ENCODE results near the gene LRRTM2.
"Not testable (repeated sequence)": the region's sequence is repeated elsewhere in the genome, so short reads cannot be mapped to it uniquely, and the experiment has no call there.

Gene LRRTM2

GRCh38 chr5:138874771-138875551, at the start of gene LRRTM2:
LRRTM2 (minus strand) TSS chr5:138875335; CDS start chr5:138874911, 424 bp downstream.
- H3K4me2 ChIP-seq (ENCODE audit: low read length) = no peak within 1 kb of the TSS
- no peak within 1 kb of the TSS for H3K4me3 ChIP-seq (ENCODE audit: low read depth, low read length, poor library complexity, severe bottlenecking)

GRCh38 chr5:138922494-138922893, 47.4 kb upstream of the LRRTM2 start:
- Histone ChIP-seq H3K27ac (ENCODE audit: low read depth, low read length, poor library complexity, severe bottlenecking) (no peak overlapping the region), H3K36me3 (ENCODE audit: insufficient read depth, low read length) (no peaks in the 10 kb centered on the region), H3K4me3 (ENCODE audit: low read depth, low read length, poor library complexity, severe bottlenecking) (no peak overlapping the region), H3K4me2 (ENCODE audit: low read length) (no peak overlapping the region), H4K20me1 (ENCODE audit: insufficient read depth, low read length) (no peaks in the 10 kb centered on the region), H3K79me2 (ENCODE audit: insufficient read depth, low read length) (no peaks in the 10 kb centered on the region), H3F3A (ENCODE audit: insufficient read depth, low read length) (no peaks in the 10 kb centered on the region), H3K9me3 (ENCODE audit: low read length) (no peaks in the 10 kb centered on the region), H3K9me2 (ENCODE audit: low read depth, low read length) (no peaks in the 10 kb centered on the region), H3K9ac (ENCODE audit: low read length) (no peak overlapping the region), H2AFZ (ENCODE audit: low read length) (no peak overlapping the region), H3K4me1 (ENCODE audit: insufficient read depth, low read length, severe bottlenecking) (no peaks in the 10 kb centered on the region), H3K27me3 (ENCODE audit: insufficient read depth, low read length) (no peaks in the 10 kb centered on the region)
- TF ChIP-seq EZH2 (IDR thresholded peaks at IDR 0.05; ENCODE audit: borderline replicate concordance, low read length) (no peak), CTCF (IDR thresholded peaks at IDR 0.05; ENCODE audit: low read length) (no peak)

More at GRCh38 chr5:138874771-138875551, at the start of gene LRRTM2:
- H3K9me2 ChIP-seq (ENCODE audit: low read depth, low read length) = no peaks in the 10 kb centered on the region
- H2AFZ ChIP-seq (ENCODE audit: low read length) = no peak within 1 kb of the TSS
- H3K4me1 ChIP-seq (ENCODE audit: insufficient read depth, low read length, severe bottlenecking) = no peaks in the 10 kb centered on the region
- no peaks in the 10 kb centered on the region for H3K79me2 ChIP-seq (ENCODE audit: insufficient read depth, low read length)
- no peaks in the 10 kb centered on the region for H3K36me3 ChIP-seq (ENCODE audit: insufficient read depth, low read length)
- H3K9ac ChIP-seq (ENCODE audit: low read length) = no peak within 1 kb of the TSS
- no peaks in the 10 kb centered on the region for H4K20me1 ChIP-seq (ENCODE audit: insufficient read depth, low read length)
- no peaks in the 10 kb centered on the region for H3K9me3 ChIP-seq (ENCODE audit: low read length)
- no peaks in the 10 kb centered on the region for H3K27me3 ChIP-seq (ENCODE audit: insufficient read depth, low read length)
- no peak for TF ChIP-seq EZH2 (IDR thresholded peaks at IDR 0.05; ENCODE audit: borderline replicate concordance, low read length)
- no peak for TF ChIP-seq CTCF (IDR thresholded peaks at IDR 0.05; ENCODE audit: low read length)
- H3K27ac ChIP-seq (ENCODE audit: low read depth, low read length, poor library complexity, severe bottlenecking) = no peak within 1 kb of the TSS
- no peaks in the 10 kb centered on the region for H3F3A ChIP-seq (ENCODE audit: insufficient read depth, low read length)

- not testable (repeated sequence) for H4K20me1 ChIP-seq (ENCODE audit: insufficient read depth, low read length); H3K9me3 ChIP-seq (ENCODE audit: low read length)
Measured at GRCh38 chr5:138921362-138921761, 46.2 kb upstream of the LRRTM2 start.

GRCh38 chr5:138920181-138920580, 45.0 kb upstream of the LRRTM2 start:
- no peak overlapping the region for H3K27ac ChIP-seq (ENCODE audit: low read depth, low read length, poor library complexity, severe bottlenecking)
- H3K9me3 ChIP-seq (ENCODE audit: low read length) = no peaks in the 10 kb centered on the region
- H3K9ac ChIP-seq (ENCODE audit: low read length) = no peak overlapping the region
- H3K4me3 ChIP-seq (ENCODE audit: low read depth, low read length, poor library complexity, severe bottlenecking) = no peak overlapping the region
- TF ChIP-seq CTCF (IDR thresholded peaks at IDR 0.05; ENCODE audit: low read length) = no peak
- no peak for TF ChIP-seq EZH2 (IDR thresholded peaks at IDR 0.05; ENCODE audit: borderline replicate concordance, low read length)
- H3K79me2 ChIP-seq (ENCODE audit: insufficient read depth, low read length) = no peaks in the 10 kb centered on the region
- no peaks in the 10 kb centered on the region for H3K9me2 ChIP-seq (ENCODE audit: low read depth, low read length)
- H4K20me1 ChIP-seq (ENCODE audit: insufficient read depth, low read length) = no peaks in the 10 kb centered on the region
- no peaks in the 10 kb centered on the region for H3K36me3 ChIP-seq (ENCODE audit: insufficient read depth, low read length)
- no peak overlapping the region for H2AFZ ChIP-seq (ENCODE audit: low read length)
- no peaks in the 10 kb centered on the region for H3F3A ChIP-seq (ENCODE audit: insufficient read depth, low read length)
- H3K27me3 ChIP-seq (ENCODE audit: insufficient read depth, low read length) = no peaks in the 10 kb centered on the region
- H3K4me2 ChIP-seq (ENCODE audit: low read length) = no peak overlapping the region
- no peaks in the 10 kb centered on the region for H3K4me1 ChIP-seq (ENCODE audit: insufficient read depth, low read length, severe bottlenecking)

More at GRCh38 chr5:138921362-138921761, 46.2 kb upstream of the LRRTM2 start:
- H3K27me3 ChIP-seq (ENCODE audit: insufficient read depth, low read length); H3K4me1 ChIP-seq (ENCODE audit: insufficient read depth, low read length, severe bottlenecking); H3K27ac ChIP-seq (ENCODE audit: low read depth, low read length, poor library complexity, severe bottlenecking); H3K4me3 ChIP-seq (ENCODE audit: low read depth, low read length, poor library complexity, severe bottlenecking); H3K9ac ChIP-seq (ENCODE audit: low read length); H3K9me2 ChIP-seq (ENCODE audit: low read depth, low read length); H3K79me2 ChIP-seq (ENCODE audit: insufficient read depth, low read length); H3F3A ChIP-seq (ENCODE audit: insufficient read depth, low read length); H3K4me2 ChIP-seq (ENCODE audit: low read length); H2AFZ ChIP-seq (ENCODE audit: low read length); H3K36me3 ChIP-seq (ENCODE audit: insufficient read depth, low read length): not testable (repeated sequence)
